Measurements from ENCODE around the gene CFAP74.

Gene CFAP74

GRCh38 chr1:1914101-1914970, 89.2 kb downstream of the CFAP74 start:
- DNase-seq (ENCODE audit: extremely low read depth, low read depth), result no peak
- TF ChIP-seq CTCF (IDR thresholded peaks at IDR 0.05; ENCODE audit: low read depth, low read length), result no peak

GRCh38 chr1:1911350-1912041, 92.1 kb downstream of the CFAP74 start:
- no peak for TF ChIP-seq CTCF (IDR thresholded peaks at IDR 0.05; ENCODE audit: low read depth, low read length)

GRCh38 chr1:1910651-1911331, 92.8 kb downstream of the CFAP74 start:
- no peak for DNase-seq (ENCODE audit: extremely low read depth, low read depth)
- TF ChIP-seq CTCF (IDR thresholded peaks at IDR 0.05; ENCODE audit: low read depth, low read length), result no peak

More at GRCh38 chr1:1911350-1912041, 92.1 kb downstream of the CFAP74 start:
- DNase-seq (ENCODE audit: extremely low read depth, low read depth), result no peak

- no peak for DNase-seq (ENCODE audit: extremely low read depth, low read depth)
- no peak for TF ChIP-seq CTCF (IDR thresholded peaks at IDR 0.05; ENCODE audit: low read depth, low read length)
Measured at GRCh38 chr1:1910033-1910465, 93.5 kb downstream of the CFAP74 start.

GRCh38 chr1:1908506-1908791, 95.1 kb downstream of the CFAP74 start:
- TF ChIP-seq CTCF (IDR thresholded peaks at IDR 0.05; ENCODE audit: low read depth, low read length), result no peak
- DNase-seq (ENCODE audit: extremely low read depth, low read depth), result no peak

- TF ChIP-seq CTCF (IDR thresholded peaks at IDR 0.05; ENCODE audit: low read depth, low read length), result no peak
- DNase-seq (ENCODE audit: extremely low read depth, low read depth), result no peak
Measured at GRCh38 chr1:1907098-1907736, 96.4 kb downstream of the CFAP74 start.

Measured in AG09319 (cell line).